H9 (cell line): Measurements from ENCODE around the gene RAD23A. TPM values are rescaled to one million over a fixed set of nuclear protein-coding genes. Genes with fewer than 3 reads are reported as not detected.

Experiments
- DNase-seq: peaks from one replicate; pipeline ENCODE4 v3.0.0-alpha.2; 2017
- H2AFZ ChIP-seq: one replicate; pipeline ENCODE4 v1.6.1; 2013; ENCODE audit warnings: mild to moderate bottlenecking, low read length, control low read depth, moderate library complexity
- H2AK5ac ChIP-seq: 2 replicates; pipeline ENCODE4 v1.6.1; 2013; ENCODE audit warnings: low read length, control low read depth, mixed read lengths; ENCODE audit not compliant: insufficient read length
- H2BK120ac ChIP-seq: one replicate; pipeline ENCODE4 v1.6.1; 2013; ENCODE audit warnings: low read depth, mild to moderate bottlenecking, low read length, control low read depth, inconsistent platforms; ENCODE audit not compliant: poor library complexity, severe bottlenecking
- H2BK12ac ChIP-seq: 2 replicates; pipeline ENCODE4 v1.6.1; 2013; ENCODE audit warnings: low read length, control low read depth, mixed read lengths, low read depth; ENCODE audit not compliant: insufficient read length
- H2BK15ac ChIP-seq: 2 replicates; pipeline ENCODE4 v1.6.1; 2013; ENCODE audit warnings: low read depth, low read length, control low read depth
- H2BK20ac ChIP-seq: one replicate; pipeline ENCODE4 v1.6.1; 2013; ENCODE audit warnings: low read depth, mild to moderate bottlenecking, low read length, control low read depth, inconsistent platforms; ENCODE audit not compliant: poor library complexity, severe bottlenecking
- H2BK5ac ChIP-seq: 2 replicates; pipeline ENCODE4 v1.6.1; 2013; ENCODE audit warnings: low read length, control low read depth, mixed read lengths; ENCODE audit not compliant: insufficient read length
- H3K14ac ChIP-seq: 2 replicates; pipeline ENCODE4 v1.6.1; 2013; ENCODE audit warnings: low read length, control low read depth; ENCODE audit not compliant: insufficient read depth
- H3K18ac ChIP-seq: 2 replicates; pipeline ENCODE4 v1.6.1; 2013; ENCODE audit warnings: low read depth, mild to moderate bottlenecking, mixed read lengths, low read length, control low read depth; ENCODE audit not compliant: insufficient read length
- H3K23ac ChIP-seq: 2 replicates; pipeline ENCODE4 v1.6.1; 2013; ENCODE audit warnings: low read length, control low read depth, mixed read lengths, low read depth; ENCODE audit not compliant: insufficient read length
- H3K23me2 ChIP-seq: 2 replicates; pipeline ENCODE4 v1.6.1; 2013; ENCODE audit warnings: low read depth, mild to moderate bottlenecking, mixed read lengths, low read length, control low read depth; ENCODE audit not compliant: insufficient read length, poor library complexity, severe bottlenecking
- H3K27ac ChIP-seq: 2 replicates; pipeline ENCODE4 v1.5.1; 2013; ENCODE audit warnings: low read length, control low read depth, mixed read lengths, low read depth; ENCODE audit not compliant: insufficient read length
- H3K27me3 ChIP-seq: 2 replicates; pipeline ENCODE4 v1.6.1; 2013; ENCODE audit warnings: low read length, control low read depth, inconsistent platforms; ENCODE audit not compliant: insufficient read depth
- H3K4ac ChIP-seq: 2 replicates; pipeline ENCODE4 v1.6.1; 2013; ENCODE audit warnings: low read depth, mild to moderate bottlenecking, control low read depth, inconsistent platforms, low read length, moderate library complexity
- H3K4me1 ChIP-seq: 2 replicates; pipeline ENCODE4 v1.6.1; 2013; ENCODE audit warnings: low read length, control low read depth, inconsistent platforms; ENCODE audit not compliant: insufficient read depth
- H3K4me2 ChIP-seq: 2 replicates; pipeline ENCODE4 v1.6.1; 2013; ENCODE audit warnings: low read length, control low read depth, mixed read lengths; ENCODE audit not compliant: insufficient read length, insufficient read depth
- H3K56ac ChIP-seq: 2 replicates; pipeline ENCODE4 v1.6.1; 2013; ENCODE audit warnings: low read depth, mild to moderate bottlenecking, mixed read lengths, low read length, control low read depth; ENCODE audit not compliant: insufficient read length
- H3K79me1 ChIP-seq: 2 replicates; pipeline ENCODE4 v1.6.1; 2013; ENCODE audit warnings: low read depth, mild to moderate bottlenecking, moderate library complexity, low read length, control low read depth, inconsistent platforms; ENCODE audit not compliant: insufficient read depth, poor library complexity, severe bottlenecking
- H3K79me2 ChIP-seq: 2 replicates; pipeline ENCODE4 v1.6.1; 2013; ENCODE audit warnings: low read length, control low read depth, inconsistent platforms; ENCODE audit not compliant: insufficient read depth
- H3K9ac ChIP-seq: 2 replicates; pipeline ENCODE4 v1.6.1; 2013; ENCODE audit warnings: low read length, control low read depth, mixed read lengths; ENCODE audit not compliant: insufficient read length; ENCODE audit errors: extremely low read depth
- H3K9me3 ChIP-seq: one replicate; pipeline ENCODE4 v1.6.1; 2013; ENCODE audit warnings: low read depth, low read length, inconsistent platforms; ENCODE audit not compliant: control insufficient read depth
- H3T11ph ChIP-seq: one replicate; pipeline ENCODE4 v1.6.1; 2013; ENCODE audit warnings: mild to moderate bottlenecking, low read length, control low read depth, inconsistent platforms
- H4K20me1 ChIP-seq: one replicate; pipeline ENCODE4 v1.6.1; 2013; ENCODE audit not compliant: control insufficient read depth, insufficient read length, insufficient read depth
- H4K5ac ChIP-seq: 2 replicates; pipeline ENCODE4 v1.6.1; 2013; ENCODE audit warnings: low read depth, mild to moderate bottlenecking, mixed read lengths, low read length, control low read depth; ENCODE audit not compliant: insufficient read length
- H4K8ac ChIP-seq: replicated peaks from 2 replicates; pipeline ENCODE4 v1.6.1; 2013; ENCODE audit warnings: low read length, control low read depth, mixed read lengths, low read depth; ENCODE audit not compliant: insufficient read length
- H4K91ac ChIP-seq: 2 replicates; pipeline ENCODE4 v1.6.1; 2013; ENCODE audit warnings: low read depth, mild to moderate bottlenecking, moderate library complexity, mixed read lengths, low read length, control low read depth; ENCODE audit not compliant: insufficient read length
- H3K27ac Mint-ChIP-seq, 3 experiments: 2 replicates in 2 of 3; 3 replicates in 1 of 3; pipeline ENCODE4 v1.8.0; 2020 to 2021; ENCODE audit warnings: mixed read lengths in 3 of 3, mild to moderate bottlenecking in 1 of 3, moderate library complexity in 1 of 3
- H3K27me3 Mint-ChIP-seq: 2 replicates; pipeline ENCODE4 v1.8.0; 2021; ENCODE audit warnings: low read depth, mild to moderate bottlenecking, moderate library complexity, mixed read lengths
- H3K36me3 Mint-ChIP-seq, 3 experiments: 2 replicates in 2 of 3; 3 replicates in 1 of 3; pipeline ENCODE4 v1.8.0; 2020 to 2021; ENCODE audit warnings: low read depth in 3 of 3, mixed read lengths in 3 of 3; ENCODE audit not compliant: insufficient read depth in 1 of 3
- H3K4me1 Mint-ChIP-seq, 2 experiments: 2 replicates each; pipeline ENCODE4 v1.8.0; 2020; ENCODE audit warnings: mixed read lengths in 2 of 2
- H3K4me3 Mint-ChIP-seq, 2 experiments: 2 replicates in 1 of 2; 3 replicates in 1 of 2; pipeline ENCODE4 v1.8.0; 2020 to 2021; ENCODE audit warnings: mild to moderate bottlenecking in 2 of 2, mixed read lengths in 2 of 2, moderate library complexity in 1 of 2
- H3K9me3 Mint-ChIP-seq, 2 experiments: 2 replicates in 1 of 2; 3 replicates in 1 of 2; pipeline ENCODE4 v1.8.0; 2020; ENCODE audit warnings: mild to moderate bottlenecking in 2 of 2, mixed read lengths in 2 of 2, moderate library complexity in 1 of 2
- CTCF ChIP-seq: fragments of 200-600 bp; sonication (generic); conservative IDR thresholded peaks from 3 replicates; pipeline ENCODE4 v1.8.0; 2021; ENCODE audit warnings: antibody characterized with exemption, mild to moderate bottlenecking
- WGBS: extraction: QIAGEN DNeasy Blood & Tissue Kit; methylation state at CpG from one replicate; pipeline ENCODE4 v1.1.7; 2013; ENCODE audit warnings: missing lambda C conversion rate, low lambda C conversion rate, mixed read lengths; ENCODE audit not compliant: insufficient read length; ENCODE audit errors: extremely low coverage; 5-methylcytosine and 5-hydroxymethylcytosine counted together
- total RNA-seq: library from RNA; stranded (reverse); gene quantifications from 2 replicates; pipeline ENCODE4 v1.2.1, GENCODE V29; 2021

The RAD23A gene
- total RNA-seq, 1 experiment from 2014 or later: 62.2 TPM

- Histone ChIP-seq H3K9ac (no peak overlapping the region), H4K8ac (no peak overlapping the region), H3K79me2 (no peaks in the 10 kb centered on the region), H2AK5ac (no peak overlapping the region), H2BK15ac (no peak overlapping the region), H3K56ac (no peak overlapping the region), H3K4me1 (no peaks in the 10 kb centered on the region), H3K4ac (no peak overlapping the region), H4K5ac (no peak overlapping the region), H3K27ac (no peak overlapping the region), H2BK12ac (no peak overlapping the region), H3K79me1 (no peaks in the 10 kb centered on the region), H4K20me1 (peaks cover 5% of the 10 kb centered on the region), H3K14ac (no peak overlapping the region), H3K18ac (no peak overlapping the region), H2BK20ac (no peak overlapping the region), H3K4me2 (no peak overlapping the region), H3K23me2 (peaks cover 4% of the 10 kb centered on the region), H3K27me3 (peaks cover 47% of the 10 kb centered on the region), H3K23ac (no peak overlapping the region), H3T11ph (no peak overlapping the region), H2BK120ac (no peak overlapping the region), H4K91ac (no peak overlapping the region), H2BK5ac (no peak overlapping the region), H3K9me3 (no peaks in the 10 kb centered on the region), H2AFZ (no peak overlapping the region)
- no CpG with 5 or more reads among the region's 11 CpGs for WGBS
- Mint-ChIP-seq H3K36me3 (peaks cover 0 to 2% (median 0%) of the 10 kb centered on the region in 3 experiments; a peak in 1 of 7 replicates), H3K27me3 (peaks cover 71% of the 10 kb centered on the region), H3K9me3 (peaks cover 2 to 9% of the 10 kb centered on the region in 2 experiments; a peak in 3 of 5 replicates), H3K4me3 (no peak overlapping the region), H3K4me1 (peaks cover 5 to 11% of the 10 kb centered on the region in 2 experiments), H3K27ac (no peak overlapping the region)
- no peak for DNase-seq
- no peak for TF ChIP-seq CTCF
Measured at GRCh38 chr19:12992729-12993128, 47.1 kb downstream of the RAD23A start.
